ENCODE measurements around the gene KHK.
A peak's percentile ranks its signal among the peaks of the same experiment; 100 is the strongest.

KHK gene

DNA sequence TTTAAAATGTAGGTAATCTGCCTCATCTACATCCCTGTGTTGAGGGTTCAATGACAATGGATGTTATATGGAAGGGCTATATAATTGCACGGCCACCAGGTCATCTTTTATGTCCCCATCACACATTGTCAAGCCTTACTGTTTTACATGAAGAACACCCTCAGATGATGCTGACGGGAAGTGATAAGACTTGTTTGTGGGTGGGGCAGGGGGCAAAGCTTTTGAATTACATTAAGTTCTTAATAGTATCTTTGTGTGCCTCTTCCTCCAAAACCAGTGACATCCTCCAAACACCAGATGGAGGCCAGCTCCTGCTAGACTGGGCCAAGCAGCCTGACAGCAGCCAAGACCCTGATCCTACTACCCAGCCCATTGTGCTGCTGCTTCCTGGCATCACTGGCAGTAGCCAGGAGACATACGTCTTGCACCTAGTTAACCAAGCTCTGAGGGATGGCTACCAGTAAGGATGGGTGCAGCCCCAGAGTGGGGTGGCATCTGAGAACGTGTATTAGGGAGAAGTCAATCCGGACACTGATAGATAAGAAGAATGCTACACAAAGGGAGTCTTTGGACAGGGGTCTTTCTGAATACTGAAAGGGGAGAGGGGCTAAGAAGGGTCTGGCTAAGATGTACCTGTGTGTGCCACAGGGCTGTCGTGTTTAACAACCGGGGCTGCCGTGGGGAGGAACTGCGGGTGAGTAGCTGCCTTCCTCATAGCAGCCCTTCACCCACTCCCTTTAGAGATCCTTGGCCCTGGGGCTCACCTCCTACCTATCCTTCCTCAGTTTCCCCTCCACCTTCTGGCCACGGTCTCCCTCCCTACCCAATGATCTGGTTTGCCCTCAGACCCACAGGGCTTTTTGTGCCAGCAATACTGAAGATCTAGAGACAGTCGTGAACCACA is 42.3 kb downstream of the KHK start:
- DNase-seq (ENCODE audit: low spot score): no peak

- DNase-seq (ENCODE audit: low spot score): no peak
These were observed 43.8 kb downstream of the KHK start for GRCh38 chr2:27130396-27130795.

DNA sequence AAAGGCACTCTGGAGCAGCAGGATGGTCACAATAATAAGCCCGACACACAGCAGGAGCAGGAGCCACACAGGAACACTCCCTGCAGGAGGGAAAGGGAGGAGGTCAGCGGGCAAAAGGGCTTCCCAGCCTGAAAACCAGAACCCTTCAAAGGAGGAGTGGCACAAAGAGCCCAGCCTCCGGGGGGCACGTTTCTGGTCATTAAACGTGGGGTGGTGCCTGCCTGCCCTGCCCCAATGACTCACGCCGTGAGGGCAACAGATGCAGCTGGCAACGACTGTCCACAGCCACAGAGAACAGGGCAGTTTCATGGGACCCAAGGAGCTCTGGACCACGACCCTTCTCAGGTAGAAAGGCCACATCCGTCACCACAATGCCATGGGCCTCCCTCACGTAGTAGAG is 44.9 kb downstream of the KHK start:
- no peak for DNase-seq (ENCODE audit: low spot score)

DNA sequence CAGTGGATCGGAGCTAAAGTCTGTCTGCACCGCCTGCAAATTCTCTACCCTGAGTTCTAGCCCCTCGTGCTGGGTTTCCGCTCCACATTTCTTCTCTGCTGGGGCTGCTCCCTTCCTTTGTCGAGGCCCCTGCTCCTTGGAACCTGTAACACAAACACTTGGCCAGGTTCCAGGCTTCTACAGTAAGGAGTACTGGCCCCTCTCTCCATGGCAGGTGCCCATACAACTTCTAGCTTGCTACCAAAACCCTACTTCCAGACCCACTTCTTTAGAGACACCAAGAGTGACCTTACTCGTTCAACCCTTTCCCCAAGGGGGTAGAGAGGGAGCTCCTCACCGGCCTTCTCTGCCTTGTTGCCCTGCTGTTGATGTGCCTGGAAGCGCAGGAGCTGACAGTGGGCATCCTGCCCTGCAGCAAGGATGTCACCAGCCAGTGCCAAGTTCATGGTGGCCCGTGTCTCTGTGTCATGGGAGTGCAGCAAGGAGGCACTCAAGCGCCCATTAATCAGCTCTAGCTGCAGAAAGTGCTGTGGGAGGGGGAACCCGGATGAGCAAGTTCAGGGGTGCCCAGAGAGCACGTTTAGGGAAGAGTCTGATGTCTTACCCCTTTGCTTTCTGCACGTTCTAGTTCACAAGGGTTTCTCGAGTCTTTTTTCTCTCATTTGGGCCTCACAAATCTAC is 46.8 kb downstream of the KHK start:
- peak; percentile 49 for DNase-seq (ENCODE audit: low spot score)

DNA sequence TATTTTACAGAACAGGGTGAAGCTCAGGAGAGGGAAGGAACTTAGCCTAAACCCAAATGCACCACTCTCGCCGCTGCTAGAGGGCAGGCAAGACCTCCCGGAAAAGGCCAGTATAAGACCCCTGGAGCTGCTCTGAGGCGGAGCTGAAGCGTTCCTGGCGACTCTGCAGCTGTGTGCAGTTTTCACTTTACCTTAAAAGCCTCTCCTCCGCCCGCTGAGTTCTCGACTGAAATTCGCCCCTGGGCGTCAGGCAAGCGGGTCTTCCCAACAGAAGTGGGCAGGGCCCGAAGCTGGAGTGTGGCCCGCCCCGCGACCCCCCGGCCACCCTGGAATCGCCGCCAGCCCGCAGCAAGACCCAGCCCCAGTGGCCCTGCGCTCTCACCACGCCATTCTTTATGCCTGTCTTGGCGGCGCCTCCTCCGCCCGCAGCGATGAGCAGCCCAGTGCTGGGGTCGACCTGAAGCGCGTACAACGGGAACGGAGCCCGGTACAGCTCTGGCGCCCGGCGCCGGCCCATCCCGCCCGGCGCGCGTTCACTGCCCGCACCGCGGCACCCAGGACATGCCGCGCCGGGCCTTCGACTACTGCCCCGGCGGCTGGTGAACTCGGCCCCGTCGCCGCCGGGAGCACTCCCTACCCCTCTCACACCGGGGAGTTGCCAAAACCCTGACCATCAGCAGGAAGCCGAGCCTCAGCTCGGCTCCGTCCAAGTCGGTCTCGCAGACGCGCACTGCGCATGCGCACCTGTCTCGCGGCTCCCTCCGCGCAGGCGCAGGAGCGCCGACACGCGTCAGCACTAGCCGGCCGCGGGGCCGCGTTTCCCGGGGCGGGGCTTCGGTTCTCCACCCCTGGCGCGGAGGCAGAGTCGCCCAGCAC is 47.6 kb downstream of the KHK start, which contains the start of gene PREB:
PREB (minus strand) TSS at position 732 of the 876 bp plus-strand sequence; CDS start at position 517, 215 bp downstream.
- DNase-seq (ENCODE audit: low spot score): peak; percentile 93

- DNase-seq (ENCODE audit: low spot score): no peak
These were observed 48.4 kb downstream of the KHK start for GRCh38 chr2:27134781-27135477.

DNA sequence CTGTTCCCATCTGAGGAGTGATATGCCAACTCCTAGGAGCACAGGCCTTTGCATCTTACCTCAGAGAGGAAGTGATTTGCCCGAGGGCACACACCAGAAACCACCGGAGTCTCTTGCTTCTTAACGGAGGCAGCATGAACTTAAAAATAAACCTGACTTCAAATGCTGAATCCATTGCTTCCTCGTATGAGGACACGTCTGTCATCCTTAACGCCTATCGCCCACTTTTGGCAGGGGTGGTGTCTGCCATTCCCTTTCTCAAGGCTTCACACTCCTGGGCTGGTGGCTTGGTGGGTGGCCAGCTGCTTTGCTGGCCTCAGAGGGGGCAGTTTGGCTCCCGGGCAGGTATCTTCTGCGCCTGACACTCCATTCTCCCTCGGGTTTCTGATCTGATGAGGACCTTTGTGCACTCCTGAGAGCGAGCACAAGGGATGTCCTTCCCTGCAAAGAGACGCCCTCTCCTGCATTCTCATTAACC is 48.9 kb downstream of the KHK start:
- no peak for DNase-seq (ENCODE audit: low spot score)

- no peak for DNase-seq (ENCODE audit: low spot score)
These were observed 50.2 kb downstream of the KHK start for GRCh38 chr2:27136751-27137150.

DNA sequence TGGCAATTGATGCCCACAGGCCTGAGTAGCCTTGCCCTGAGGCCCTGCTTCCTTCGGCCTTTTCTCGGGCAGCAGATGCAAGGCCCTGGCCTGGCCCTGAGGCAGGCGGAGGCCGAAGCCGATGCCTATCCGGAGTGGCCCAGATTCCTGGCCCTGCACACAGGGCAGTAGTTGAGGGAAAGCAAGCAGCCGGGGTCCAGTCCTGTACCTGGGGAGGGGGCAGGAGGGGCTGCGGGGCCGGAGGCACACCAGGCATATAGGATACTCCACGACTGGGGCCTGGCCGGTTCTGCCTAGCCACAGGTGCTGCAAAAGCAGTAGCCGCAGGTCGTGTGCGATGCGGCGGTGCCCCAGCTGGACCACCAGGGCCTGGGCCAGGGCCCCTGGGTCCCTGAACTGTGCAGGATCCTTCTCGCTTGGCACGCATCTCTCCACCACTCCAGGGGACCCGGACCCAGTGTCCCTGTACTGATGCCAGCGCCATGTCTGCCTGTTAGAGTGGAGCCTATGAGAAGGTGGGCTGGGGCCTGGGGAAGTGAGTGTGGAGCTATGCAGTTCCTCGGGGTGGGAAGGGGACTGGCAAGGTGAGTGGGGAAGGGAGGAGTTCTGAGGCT is 50.9 kb downstream of the KHK start:
- DNase-seq (ENCODE audit: low spot score): no peak

DNA sequence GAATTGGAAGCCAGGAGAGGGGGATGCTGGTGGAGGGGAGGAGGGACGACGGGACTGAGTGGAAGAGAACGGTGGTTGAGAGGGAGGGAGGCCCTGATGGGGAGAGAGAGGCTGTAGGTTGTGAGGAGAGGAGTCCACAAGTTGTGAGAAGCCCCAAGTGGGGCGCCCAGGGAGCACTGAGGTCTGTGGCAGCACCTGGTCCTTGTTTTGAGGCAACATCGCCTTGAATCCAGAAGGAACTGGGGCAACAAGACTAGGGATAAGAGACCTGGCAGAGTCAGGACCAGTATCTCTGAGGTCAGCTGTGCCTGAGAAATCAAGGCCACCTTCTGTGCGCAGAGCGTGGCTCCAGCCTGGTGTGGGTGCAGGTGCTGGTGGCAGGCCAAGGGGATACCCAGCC is 51.5 kb downstream of the KHK start:
- no peak for DNase-seq (ENCODE audit: low spot score)

- DNase-seq (ENCODE audit: low spot score): no peak
These were observed 52.7 kb downstream of the KHK start, which contains the start of gene PRR30 for GRCh38 chr2:27139310-27139709. Gene PRR30 (minus strand): TSS chr2:27139410. CDS start chr2:27138329, 1,081 bp downstream.

- no peak for DNase-seq (ENCODE audit: low spot score)
These were observed 56.7 kb downstream of the KHK start for GRCh38 chr2:27143285-27143684.

DNA sequence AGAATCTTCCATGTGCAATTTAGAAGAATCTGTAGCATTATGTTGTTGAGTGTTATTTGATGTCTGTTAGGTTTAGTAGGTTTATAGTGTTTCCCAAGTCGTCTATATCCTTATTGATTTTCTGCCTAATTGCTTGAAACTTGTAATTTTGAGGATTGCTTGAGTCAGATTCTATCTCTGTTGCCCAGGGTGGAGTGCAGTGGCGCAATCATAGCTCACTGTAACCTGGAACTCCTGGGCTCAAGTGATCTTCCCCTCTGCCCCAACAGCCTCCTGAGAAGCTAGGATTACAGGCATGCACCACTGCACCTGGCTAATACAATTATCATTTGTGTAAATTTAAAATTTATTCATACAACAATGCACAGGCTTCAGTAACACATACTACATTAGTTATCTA is 59.1 kb downstream of the KHK start:
- no peak for DNase-seq (ENCODE audit: low spot score)

- no peak for DNase-seq (ENCODE audit: low spot score)
These were observed 61.4 kb downstream of the KHK start for GRCh38 chr2:27147935-27148334.

DNA sequence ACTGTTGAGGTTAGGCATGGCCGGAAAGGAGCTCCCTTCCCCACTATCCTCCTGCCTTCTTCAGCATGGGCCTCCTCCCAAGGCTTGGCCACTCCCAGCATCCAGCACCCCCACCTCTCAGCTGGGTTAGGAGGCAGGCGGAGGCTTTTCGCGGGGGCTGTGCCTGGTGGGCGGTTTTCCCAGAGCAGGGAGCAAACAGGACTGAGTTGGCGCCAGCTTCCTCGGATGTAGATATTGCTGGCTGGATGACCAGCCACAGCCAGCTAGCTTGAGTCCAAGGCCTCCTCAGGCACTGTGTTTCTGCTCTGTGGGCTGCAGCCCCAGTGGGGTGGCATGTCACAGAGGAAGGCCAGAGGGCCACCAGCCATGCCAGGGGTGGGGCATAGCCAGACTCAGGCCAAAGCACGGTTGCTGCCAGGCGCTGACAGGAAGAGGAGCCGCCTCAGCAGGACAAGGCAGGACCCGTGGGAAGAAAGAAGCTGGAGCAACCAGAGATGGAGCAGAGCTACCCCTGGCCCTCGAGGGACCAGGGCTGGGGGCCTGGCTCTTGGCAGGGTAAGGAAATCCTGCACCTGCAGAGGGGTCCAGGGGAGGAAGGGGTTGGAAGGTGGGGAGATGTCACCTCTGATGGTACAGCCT is 62.3 kb downstream of the KHK start, which contains the start of gene TCF23:
TCF23 (plus strand) TSS at position 204 of the 639 bp plus-strand sequence; CDS start at position 334, 130 bp downstream.
- no peak for DNase-seq (ENCODE audit: low spot score)

DNA sequence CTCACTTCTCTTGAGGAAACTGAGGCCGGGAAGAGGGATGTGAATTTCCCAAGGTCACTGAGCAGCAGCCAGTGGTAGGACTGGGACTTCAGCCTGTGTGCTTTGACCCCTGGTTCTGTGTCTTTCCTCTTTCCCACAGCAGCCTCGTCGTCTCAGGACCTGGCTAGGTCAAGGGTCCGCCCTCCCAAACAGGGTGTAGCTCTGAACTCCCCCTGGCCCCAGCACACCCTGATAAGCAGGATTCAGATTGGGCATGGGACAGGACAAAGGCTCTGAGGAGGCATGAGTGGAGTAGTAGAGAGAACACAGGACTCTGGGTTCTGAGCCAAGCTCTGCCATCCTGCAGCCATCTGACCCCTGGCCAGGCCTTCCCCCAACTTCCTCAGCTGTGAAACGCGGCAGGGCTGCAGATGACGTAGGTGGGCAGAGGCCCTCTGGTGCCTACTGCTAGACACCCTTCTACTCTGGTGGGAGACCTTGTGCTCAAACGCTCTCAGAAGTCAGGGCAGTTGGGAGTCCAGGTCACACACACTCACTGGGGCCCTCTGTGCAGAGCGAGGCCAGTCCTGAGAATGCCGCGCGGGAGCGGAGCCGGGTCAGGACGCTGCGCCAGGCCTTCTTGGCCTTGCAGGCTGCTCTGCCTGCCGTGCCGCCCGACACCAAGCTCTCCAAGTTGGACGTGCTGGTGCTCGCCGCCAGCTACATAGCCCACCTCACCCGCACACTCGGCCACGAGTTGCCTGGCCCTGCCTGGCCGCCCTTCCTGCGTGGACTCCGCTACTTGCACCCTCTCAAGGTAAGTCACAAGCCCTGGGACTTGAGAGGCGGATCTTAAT is 63.2 kb downstream of the KHK start:
- no peak for DNase-seq (ENCODE audit: low spot score)
